ES-I3 (cell line): Measurements from ENCODE around the gene THUMPD3.
A peak's percentile ranks its signal among the peaks of the same experiment; 100 is the strongest.

Experiments used
- H3K36me3 ChIP-seq: 2 replicates; pipeline ENCODE4 v1.6.1; 2013; ENCODE audit warnings: mild to moderate bottlenecking, low read length, control low read depth, moderate library complexity; ENCODE audit not compliant: insufficient read depth
- H3K4me1 ChIP-seq: 2 replicates; pipeline ENCODE4 v1.6.1; 2013; ENCODE audit warnings: mild to moderate bottlenecking, control low read depth, low read length; ENCODE audit not compliant: insufficient read depth
- H3K9ac ChIP-seq: 2 replicates; pipeline ENCODE4 v1.6.1; 2013; ENCODE audit warnings: low read depth, mild to moderate bottlenecking, low read length, moderate library complexity
- H3K9me3 ChIP-seq: 2 replicates; pipeline ENCODE4 v1.6.1; 2013; ENCODE audit warnings: mild to moderate bottlenecking, low read length, moderate library complexity; ENCODE audit not compliant: control insufficient read depth, insufficient read depth

Gene THUMPD3

GRCh38 chr3:9345041-9345440 is 17.8 kb upstream of the THUMPD3 start:
- no peaks in the 10 kb centered on the region for H3K36me3 ChIP-seq
- H3K9me3 ChIP-seq = no peaks in the 10 kb centered on the region
- no peaks in the 10 kb centered on the region for H3K4me1 ChIP-seq
- H3K9ac ChIP-seq = no peak overlapping the region

GRCh38 chr3:9346141-9346540 is 16.7 kb upstream of the THUMPD3 start:
- no peak overlapping the region for H3K9ac ChIP-seq
- no peaks in the 10 kb centered on the region for H3K9me3 ChIP-seq
- H3K36me3 ChIP-seq = no peaks in the 10 kb centered on the region; the same call in 1 of the 2 replicates
- H3K4me1 ChIP-seq = no peaks in the 10 kb centered on the region

DNA sequence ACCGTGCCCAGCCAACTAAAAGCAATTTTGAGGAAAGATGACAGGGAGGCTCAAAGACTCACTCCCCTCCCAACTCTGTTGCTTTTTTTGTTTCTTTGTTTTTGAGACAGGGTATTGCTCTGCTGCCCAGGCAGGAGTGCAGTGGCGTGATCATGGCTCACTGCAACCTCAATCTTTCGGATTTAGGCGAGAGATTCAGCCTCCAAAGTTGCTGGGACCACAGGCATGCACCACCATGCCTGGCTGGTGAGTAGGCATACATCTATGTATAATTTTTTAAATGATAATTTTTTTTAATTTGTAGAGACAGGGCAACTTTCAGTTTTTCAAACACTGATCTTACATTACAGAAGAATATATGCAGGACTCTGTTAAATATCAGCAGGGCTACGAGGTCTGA is 15.8 kb upstream of the THUMPD3 start:
- H3K9me3 ChIP-seq = no peaks in the 10 kb centered on the region
- no peaks in the 10 kb centered on the region; the same call in 1 of the 2 replicates for H3K36me3 ChIP-seq
- no peak overlapping the region for H3K9ac ChIP-seq
- no peaks in the 10 kb centered on the region for H3K4me1 ChIP-seq

- Histone ChIP-seq H3K9ac (no peak overlapping the region), H3K9me3 (no peaks in the 10 kb centered on the region), H3K4me1 (peaks cover 5% of the 10 kb centered on the region), H3K36me3 (no peaks in the 10 kb centered on the region; the same call in 1 of the 2 replicates)
Measured at GRCh38 chr3:9347887-9348286, 15.0 kb upstream of the THUMPD3 start.

GRCh38 chr3:9349321-9350117 is 13.3 kb upstream of the THUMPD3 start:
- no peaks in the 10 kb centered on the region; the same call in 1 of the 2 replicates for H3K36me3 ChIP-seq
- H3K9ac ChIP-seq = no peak overlapping the region

DNA sequence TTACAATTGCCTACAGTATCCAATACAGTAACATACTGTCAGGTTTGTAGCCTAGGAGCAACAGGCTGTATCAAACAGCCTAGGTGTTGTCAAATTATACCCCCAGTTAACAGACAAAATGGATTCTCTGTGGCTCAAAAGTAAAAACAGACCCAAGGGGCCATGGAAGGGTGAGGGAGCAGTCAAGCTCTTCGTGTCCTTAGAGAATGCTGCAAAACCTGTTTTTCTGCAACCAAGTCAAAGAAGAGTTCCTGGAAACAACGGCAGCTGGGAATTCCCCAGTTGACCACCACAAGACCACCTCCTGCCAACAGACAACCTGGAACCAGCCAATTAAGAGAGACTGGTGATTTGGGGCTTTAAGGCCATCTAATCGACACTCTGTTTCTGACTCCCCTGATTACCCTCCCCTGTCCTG is 11.1 kb upstream of the THUMPD3 start:
- Histone ChIP-seq H3K9me3 (no peaks in the 10 kb centered on the region), H3K4me1 (peaks cover 7% of the 10 kb centered on the region), H3K36me3 (no peaks in the 10 kb centered on the region; the same call in 1 of the 2 replicates), H3K9ac (no peak overlapping the region)

More at GRCh38 chr3:9349321-9350117, 13.3 kb upstream of the THUMPD3 start:
- no peaks in the 10 kb centered on the region for H3K9me3 ChIP-seq
- H3K4me1 ChIP-seq = peaks cover 7% of the 10 kb centered on the region

- H3K9me3 ChIP-seq = no peaks in the 10 kb centered on the region
- H3K36me3 ChIP-seq = no peaks in the 10 kb centered on the region; the same call in 1 of the 2 replicates
- no peak overlapping the region for H3K9ac ChIP-seq
- peaks cover 7% of the 10 kb centered on the region for H3K4me1 ChIP-seq
Measured at GRCh38 chr3:9352917-9353752, 9.7 kb upstream of the THUMPD3 start.

DNA sequence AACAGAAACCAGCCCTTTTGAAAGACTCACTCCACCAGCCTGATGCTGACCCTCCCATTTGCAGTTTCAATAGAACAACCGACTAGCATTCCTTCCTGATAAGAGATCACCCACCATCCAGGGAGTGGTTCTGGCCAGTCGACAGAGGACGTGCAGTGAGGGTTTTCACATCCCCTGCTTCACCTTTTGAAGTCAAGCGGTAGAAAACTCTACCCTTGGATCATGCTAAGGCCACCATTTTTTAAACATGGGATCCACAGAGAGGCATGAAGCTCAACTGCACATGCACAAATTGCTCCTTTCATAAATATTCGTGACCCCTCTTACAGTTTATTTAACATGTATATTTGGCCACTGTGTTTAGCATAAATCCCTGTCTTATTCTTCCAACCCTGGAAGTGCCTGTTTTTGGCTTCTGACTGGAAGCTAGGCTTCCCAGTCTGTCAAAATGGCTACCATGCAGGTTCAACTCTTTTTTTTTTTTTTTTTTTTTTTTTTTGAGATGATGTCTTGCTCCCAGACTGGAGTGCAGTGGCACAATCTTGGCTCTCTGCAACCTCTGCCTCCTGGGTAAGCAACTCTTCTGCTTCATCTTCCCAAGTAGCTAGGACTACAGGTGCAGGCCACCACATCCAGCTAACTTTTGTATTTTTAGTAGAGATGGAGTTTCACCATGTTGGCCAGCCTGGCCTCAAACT is 1.0 kb upstream of the THUMPD3 start:
- Histone ChIP-seq H3K4me1 (no peaks in the 10 kb centered on the region), H3K9ac (peak overlapping the region; percentile 92; the same call in 1 of the 2 replicates), H3K36me3 (peaks cover 8% of the 10 kb centered on the region), H3K9me3 (no peaks in the 10 kb centered on the region)

- Histone ChIP-seq H3K36me3 (peaks cover 29% of the 10 kb centered on the region), H3K9me3 (no peaks in the 10 kb centered on the region)
Measured at GRCh38 chr3:9369508-9369907, 6.7 kb downstream of the THUMPD3 start.

DNA sequence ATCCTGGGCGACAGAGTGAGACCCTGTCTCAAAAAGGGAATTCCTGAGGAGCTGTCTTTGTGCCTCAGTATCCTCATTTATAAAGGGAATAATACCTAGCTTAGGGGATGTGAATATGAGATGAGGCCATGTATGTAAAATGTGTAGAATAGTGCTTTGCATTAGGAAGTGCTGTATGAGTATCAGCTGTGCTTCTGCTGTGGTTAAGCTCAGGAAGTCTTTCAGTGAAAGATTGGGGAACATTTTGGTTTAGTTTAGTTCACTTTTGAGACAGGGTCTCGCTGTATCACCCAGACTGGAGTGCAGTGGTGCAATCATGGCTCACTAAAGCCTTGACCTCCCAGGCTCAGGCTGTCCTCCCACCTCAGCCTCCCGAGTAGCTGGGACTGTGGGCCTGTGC is 10.6 kb downstream of the THUMPD3 start:
- Histone ChIP-seq H3K9me3 (no peaks in the 10 kb centered on the region), H3K9ac (no peak overlapping the region), H3K36me3 (peaks cover 26% of the 10 kb centered on the region), H3K4me1 (no peaks in the 10 kb centered on the region)

More at GRCh38 chr3:9369508-9369907, 6.7 kb downstream of the THUMPD3 start:
- Histone ChIP-seq H3K9ac (no peak overlapping the region), H3K4me1 (no peaks in the 10 kb centered on the region)

GRCh38 chr3:9377981-9378380 is 15.1 kb downstream of the THUMPD3 start:
- peaks cover 19% of the 10 kb centered on the region for H3K36me3 ChIP-seq
- no peaks in the 10 kb centered on the region for H3K4me1 ChIP-seq
- H3K9ac ChIP-seq = no peak overlapping the region
- no peaks in the 10 kb centered on the region for H3K9me3 ChIP-seq

GRCh38 chr3:9379327-9379726 is 16.5 kb downstream of the THUMPD3 start:
- Histone ChIP-seq H3K9me3 (no peaks in the 10 kb centered on the region), H3K4me1 (no peaks in the 10 kb centered on the region), H3K9ac (no peak overlapping the region), H3K36me3 (peaks cover 18% of the 10 kb centered on the region)

DNA sequence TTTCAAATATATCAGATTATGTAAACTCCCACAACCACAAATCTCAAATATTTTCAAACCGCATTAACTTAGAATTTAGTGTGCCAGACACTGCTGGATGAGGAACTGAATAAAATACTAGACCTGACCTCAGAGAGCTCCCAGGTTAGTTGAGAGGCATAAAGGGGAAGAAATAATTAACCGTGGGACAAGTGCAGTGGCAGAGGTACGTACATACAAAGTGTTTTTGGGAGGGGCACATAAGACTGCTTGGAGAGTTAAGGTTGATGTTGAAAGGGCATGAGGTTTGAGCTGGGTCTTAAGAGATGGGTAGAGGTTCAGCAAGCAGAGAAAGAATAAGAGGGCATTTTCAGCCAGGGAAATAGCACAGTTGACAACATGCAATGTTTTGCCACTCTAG is 17.2 kb downstream of the THUMPD3 start:
- Histone ChIP-seq H3K36me3 (peaks cover 21% of the 10 kb centered on the region), H3K4me1 (no peaks in the 10 kb centered on the region), H3K9ac (no peak overlapping the region), H3K9me3 (no peaks in the 10 kb centered on the region)

DNA sequence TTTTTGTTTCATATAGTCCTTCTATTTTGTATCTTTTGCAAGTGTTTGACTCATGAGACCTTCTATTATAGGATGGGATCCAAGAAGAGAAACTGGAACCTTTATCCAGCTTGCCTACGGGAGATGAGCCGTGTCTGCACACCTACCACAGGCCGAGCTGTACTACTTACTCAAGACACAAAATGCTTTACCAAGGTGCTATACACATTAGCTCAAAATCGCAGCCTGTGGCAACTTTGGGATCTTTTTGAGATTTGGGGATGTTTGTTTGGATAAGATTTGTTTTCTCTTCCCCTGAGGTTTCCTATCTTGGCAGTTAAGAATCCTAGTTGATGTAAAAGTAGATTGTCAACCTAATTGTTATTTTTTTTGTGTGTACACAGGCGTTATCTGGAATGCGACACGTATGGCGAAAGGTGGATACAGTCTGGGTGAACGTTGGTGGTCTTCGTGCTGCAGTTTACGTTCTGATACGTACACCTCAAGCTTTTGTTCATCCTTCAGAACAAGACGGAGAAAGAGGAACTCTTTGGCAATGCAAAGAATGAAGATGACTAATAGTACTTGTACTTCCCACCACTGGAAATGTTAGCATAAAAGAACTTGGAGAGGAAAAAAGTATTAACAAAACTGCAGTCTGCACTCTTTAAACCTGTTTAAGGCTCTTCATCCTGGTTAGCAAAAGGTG is 21.4 kb downstream of the THUMPD3 start:
- Histone ChIP-seq H3K4me1 (no peaks in the 10 kb centered on the region; the same call in 1 of the 2 replicates), H3K9ac (no peak overlapping the region), H3K36me3 (peaks cover 34% of the 10 kb centered on the region), H3K9me3 (no peaks in the 10 kb centered on the region)
